Mesenchymal stem cell (in vitro differentiated cells and primary cell): Measurements from ENCODE around the gene SLCO1C1.

Experiments used
- DNase-seq: peaks from one replicate; pipeline ENCODE4 v3.0.0-alpha.2; 2013
- H2AFZ ChIP-seq: one replicate; pipeline ENCODE4 v1.6.1; 2013; ENCODE audit warnings: low read depth, mild to moderate bottlenecking, control low read depth, inconsistent platforms, low read length, moderate library complexity
- H2AK5ac ChIP-seq: 2 replicates; pipeline ENCODE4 v1.6.1; 2013; ENCODE audit warnings: low read length, moderate library complexity, mild to moderate bottlenecking, inconsistent platforms; ENCODE audit not compliant: severe bottlenecking
- H2BK120ac ChIP-seq: one replicate; pipeline ENCODE4 v1.6.1; 2013; ENCODE audit warnings: low read depth, mild to moderate bottlenecking, inconsistent platforms, low read length, moderate library complexity
- H2BK12ac ChIP-seq, 2 experiments: one replicate each; pipeline ENCODE4 v1.6.1; 2013; ENCODE audit warnings: inconsistent platforms in 2 of 2, low read length in 2 of 2, mild to moderate bottlenecking in 2 of 2, moderate library complexity in 2 of 2, control low read depth in 1 of 2
- H2BK15ac ChIP-seq: one replicate; pipeline ENCODE4 v1.6.1; 2013; ENCODE audit warnings: mild to moderate bottlenecking, low read depth, inconsistent platforms; ENCODE audit not compliant: poor library complexity, severe bottlenecking
- H2BK5ac ChIP-seq: 2 replicates; pipeline ENCODE4 v1.6.1; 2013; ENCODE audit warnings: low read depth, mild to moderate bottlenecking, low read length, control low read depth, inconsistent platforms; ENCODE audit not compliant: poor library complexity, severe bottlenecking
- H3K14ac ChIP-seq, 2 experiments: one replicate each; pipeline ENCODE4 v1.6.1; 2013; ENCODE audit warnings: inconsistent platforms in 2 of 2, low read length in 2 of 2, control low read depth in 1 of 2, mild to moderate bottlenecking in 1 of 2, moderate library complexity in 1 of 2
- H3K18ac ChIP-seq, 2 experiments: one replicate each; pipeline ENCODE4 v1.6.1; 2013; ENCODE audit warnings: inconsistent platforms in 2 of 2, low read length in 2 of 2, control low read depth in 1 of 2, low read depth in 1 of 2, mild to moderate bottlenecking in 1 of 2
- H3K23ac ChIP-seq, 2 experiments: one replicate each; pipeline ENCODE4 v1.6.1; 2013; ENCODE audit warnings: inconsistent platforms in 2 of 2, low read length in 2 of 2, mild to moderate bottlenecking in 2 of 2, moderate library complexity in 2 of 2, control low read depth in 1 of 2
- H3K27ac ChIP-seq: 2 replicates; pipeline ENCODE4 v1.5.1; 2013; ENCODE audit warnings: mild to moderate bottlenecking, moderate library complexity, low read length, control low read depth, inconsistent platforms; ENCODE audit not compliant: poor library complexity, severe bottlenecking
- H3K27me3 ChIP-seq, 2 experiments: 2 replicates each; pipeline versions ENCODE4 v1.6.1 to v1.7.0; 2013; ENCODE audit warnings: low read length in 2 of 2, mild to moderate bottlenecking in 2 of 2, moderate library complexity in 2 of 2, control low read depth in 1 of 2, inconsistent platforms in 1 of 2; ENCODE audit not compliant: control insufficient read depth in 1 of 2, insufficient read depth in 1 of 2
- H3K36me3 ChIP-seq, 2 experiments: 2 replicates each; pipeline versions ENCODE4 v1.6.1 to v1.7.0; 2013; ENCODE audit warnings: low read length in 2 of 2, control low read depth in 1 of 2, inconsistent platforms in 1 of 2, low read depth in 1 of 2, mild to moderate bottlenecking in 1 of 2; ENCODE audit not compliant: insufficient read depth in 2 of 2, control insufficient read depth in 1 of 2
- H3K4ac ChIP-seq, 2 experiments: one replicate each; pipeline ENCODE4 v1.6.1; 2013; ENCODE audit warnings: inconsistent platforms in 2 of 2, low read length in 2 of 2, mild to moderate bottlenecking in 2 of 2, moderate library complexity in 2 of 2, control low read depth in 1 of 2, low read depth in 1 of 2
- H3K4me1 ChIP-seq: 2 replicates; pipeline ENCODE4 v1.6.1; 2013; ENCODE audit warnings: low read depth, low read length, control low read depth; ENCODE audit not compliant: control insufficient read depth, insufficient read depth
- H3K4me2 ChIP-seq: 2 replicates; pipeline ENCODE4 v1.6.1; 2013; ENCODE audit warnings: low read length, mild to moderate bottlenecking, inconsistent platforms; ENCODE audit not compliant: poor library complexity, severe bottlenecking
- H3K4me3 ChIP-seq, 2 experiments: 2 replicates each; pipeline versions ENCODE4 v1.5.1 to v1.7.0; 2013; ENCODE audit warnings: low read length in 2 of 2, mild to moderate bottlenecking in 2 of 2, control low read depth in 1 of 2, low read depth in 1 of 2; ENCODE audit not compliant: insufficient read depth in 1 of 2
- H3K79me1 ChIP-seq: replicated peaks from 2 replicates; pipeline ENCODE4 v1.6.1; 2013; ENCODE audit warnings: mild to moderate bottlenecking, control low read depth, low read length, inconsistent platforms; ENCODE audit not compliant: poor library complexity, severe bottlenecking
- H3K9ac ChIP-seq: 2 replicates; pipeline ENCODE4 v1.7.0; 2013; ENCODE audit warnings: mild to moderate bottlenecking, low read length, moderate library complexity
- H3K9me3 ChIP-seq: 2 replicates; pipeline ENCODE4 v1.7.0; 2013; ENCODE audit warnings: mild to moderate bottlenecking, low read length; ENCODE audit not compliant: control insufficient read depth
- H4K8ac ChIP-seq: one replicate; pipeline ENCODE4 v1.6.1; 2013; ENCODE audit warnings: inconsistent platforms, mild to moderate bottlenecking, low read length, moderate library complexity
- H4K91ac ChIP-seq: one replicate; pipeline ENCODE4 v1.6.1; 2013; ENCODE audit warnings: mild to moderate bottlenecking, low read length, inconsistent platforms
- WGBS: methylation state at CpG from one replicate; pipeline ENCODE4 v1.1.7; 2013; ENCODE audit warnings: mixed read lengths; 5-methylcytosine and 5-hydroxymethylcytosine counted together

Gene SLCO1C1

DNA sequence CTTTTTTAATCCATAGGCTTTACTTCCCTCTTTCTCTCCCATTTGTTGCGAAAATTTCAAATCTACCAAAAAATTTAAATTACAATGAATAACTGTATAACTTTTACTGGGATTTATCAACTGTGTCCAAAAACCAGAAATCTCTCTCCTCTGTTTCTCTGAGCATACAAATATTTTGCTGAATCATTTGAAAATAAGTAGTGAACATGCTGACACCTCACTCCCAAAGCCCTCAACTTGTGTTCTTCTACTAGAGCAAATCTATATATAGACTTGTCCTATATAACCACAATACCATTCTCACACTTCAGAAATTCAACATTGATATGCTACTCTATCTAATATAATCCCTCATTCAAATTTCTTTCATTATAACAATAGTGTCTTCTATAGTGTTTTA, 53.1 kb downstream of the SLCO1C1 start:
- no CpG with 5 or more reads among the region's 1 CpG for WGBS
- Histone ChIP-seq H3K9ac (no peak overlapping the region), H3K14ac (no peak overlapping the region), H4K91ac (no peak overlapping the region), H3K27ac (no peak overlapping the region), H2BK5ac (no peak overlapping the region), H3K4me3 (no peak overlapping the region), H4K8ac (no peak overlapping the region), H3K79me1 (no peaks in the 10 kb centered on the region), H2AFZ (no peak overlapping the region), H3K4me1 (no peaks in the 10 kb centered on the region), H3K23ac (no peak overlapping the region), H2BK120ac (no peak overlapping the region), H3K27me3 (no peaks in the 10 kb centered on the region), H2BK12ac (no peak overlapping the region), H3K4me2 (no peak overlapping the region), H3K4ac (no peak overlapping the region), H3K36me3 (no peaks in the 10 kb centered on the region), H2AK5ac (no peak overlapping the region), H2BK15ac (no peak overlapping the region), H3K18ac (no peak overlapping the region), H3K9me3 (no peaks in the 10 kb centered on the region)
- no peak for DNase-seq

DNA sequence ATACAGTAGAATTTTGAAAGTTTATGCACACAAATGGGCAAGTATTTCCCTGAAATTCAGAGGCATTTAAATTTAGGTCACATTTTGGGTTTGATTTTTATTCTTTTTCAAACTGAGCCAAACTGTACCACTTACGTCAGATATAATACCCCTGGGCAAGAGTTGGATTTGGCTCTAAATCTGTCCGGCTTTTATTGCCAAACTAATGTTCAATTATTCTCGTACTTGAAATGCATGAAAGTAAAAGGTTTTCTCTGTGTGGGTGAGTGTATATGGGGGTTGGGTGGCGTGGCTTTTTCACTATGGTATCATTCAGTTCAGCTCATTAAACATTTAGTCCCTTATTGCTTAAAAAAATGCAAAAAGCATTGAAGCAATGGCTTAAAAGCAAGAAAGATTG, 55.9 kb downstream of the SLCO1C1 start:
- DNase-seq = no peak
- H3K36me3 ChIP-seq = no peaks in the 10 kb centered on the region
- no peak overlapping the region for H3K23ac ChIP-seq
- H2AFZ ChIP-seq = no peak overlapping the region
- no peak overlapping the region for H3K18ac ChIP-seq
- no peak overlapping the region for H3K14ac ChIP-seq
- H2BK5ac ChIP-seq = no peak overlapping the region
- no peak overlapping the region for H3K4me2 ChIP-seq
- no peak overlapping the region for H3K4ac ChIP-seq
- H4K91ac ChIP-seq = no peak overlapping the region
- no peaks in the 10 kb centered on the region for H3K4me1 ChIP-seq
- no peak overlapping the region for H3K4me3 ChIP-seq
- no peak overlapping the region for H2BK15ac ChIP-seq
- H3K79me1 ChIP-seq = no peaks in the 10 kb centered on the region
- H2AK5ac ChIP-seq = no peak overlapping the region
- H3K9me3 ChIP-seq = no peaks in the 10 kb centered on the region
- H2BK120ac ChIP-seq = no peak overlapping the region
- WGBS = 80% methylated on average over 2 of the region's 4 CpGs
- H2BK12ac ChIP-seq = no peak overlapping the region
- H3K27me3 ChIP-seq = no peaks in the 10 kb centered on the region
- H3K27ac ChIP-seq = no peak overlapping the region
- no peak overlapping the region for H3K9ac ChIP-seq
- H4K8ac ChIP-seq = no peak overlapping the region

DNA sequence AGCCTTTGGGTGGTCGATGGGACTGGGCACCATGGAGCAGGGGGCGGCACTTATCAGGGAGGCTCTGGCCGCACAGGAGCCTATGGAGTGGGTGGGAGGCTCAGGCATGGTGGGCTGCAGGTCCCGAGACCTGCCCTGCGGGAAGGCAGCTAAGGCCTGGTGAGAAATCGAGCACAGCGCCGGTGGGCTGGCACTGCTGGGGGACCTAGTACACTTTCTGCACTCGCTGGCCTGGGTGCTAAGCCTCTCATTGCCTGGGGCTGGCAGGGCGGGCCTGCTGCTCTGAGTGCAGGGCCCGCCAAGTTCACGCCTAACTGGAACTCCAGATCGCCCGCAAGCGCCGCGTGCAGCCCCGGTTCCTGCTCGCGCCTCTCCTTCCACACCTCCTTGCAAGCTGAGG, 82.3 kb downstream of the SLCO1C1 start:
- Histone ChIP-seq H3K18ac (no peak overlapping the region), H2BK15ac (no peak overlapping the region), H3K4me1 (no peaks in the 10 kb centered on the region), H3K14ac (no peak overlapping the region), H2BK5ac (no peak overlapping the region), H2AFZ (no peak overlapping the region), H4K91ac (no peak overlapping the region), H3K79me1 (no peaks in the 10 kb centered on the region), H3K4me2 (no peak overlapping the region), H3K36me3 (no peaks in the 10 kb centered on the region), H4K8ac (no peak overlapping the region), H3K27me3 (no peaks in the 10 kb centered on the region), H3K27ac (no peak overlapping the region), H3K9me3 (peaks cover 8% of the 10 kb centered on the region), H2BK12ac (no peak overlapping the region), H3K23ac (no peak overlapping the region), H3K9ac (no peak overlapping the region), H2AK5ac (no peak overlapping the region), H3K4ac (no peak overlapping the region), H3K4me3 (no peak overlapping the region), H2BK120ac (no peak overlapping the region)
- DNase-seq = no peak
- 79% methylated on average over 14 of the region's 20 CpGs for WGBS

DNA sequence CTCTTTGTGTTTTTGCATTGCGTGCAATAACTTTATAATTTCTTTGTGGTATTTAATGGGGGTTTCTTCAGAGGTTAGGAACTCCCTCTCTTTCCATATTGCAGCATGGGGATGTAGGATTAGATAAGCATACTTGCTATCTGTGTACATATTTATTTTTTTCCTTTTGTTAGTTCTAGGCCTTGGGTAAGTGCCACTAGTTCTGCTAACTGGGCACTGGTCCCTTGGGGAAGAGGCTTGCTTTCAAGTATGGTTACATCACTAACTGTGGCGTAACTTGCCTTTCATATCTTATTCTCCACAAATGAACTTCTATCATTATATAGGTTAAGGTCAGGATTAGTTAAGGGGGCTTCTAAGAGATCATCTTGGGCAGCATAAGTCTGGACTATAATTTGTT, 83.8 kb downstream of the SLCO1C1 start:
- Histone ChIP-seq H3K4me1 (no peaks in the 10 kb centered on the region), H2AFZ (no peak overlapping the region), H4K91ac (no peak overlapping the region), H4K8ac (no peak overlapping the region), H3K23ac (no peak overlapping the region), H3K27me3 (no peaks in the 10 kb centered on the region), H3K27ac (no peak overlapping the region), H2AK5ac (no peak overlapping the region), H3K4me2 (no peak overlapping the region), H3K36me3 (no peaks in the 10 kb centered on the region), H3K9me3 (peaks cover 8% of the 10 kb centered on the region), H3K4ac (no peak overlapping the region), H3K18ac (no peak overlapping the region), H2BK12ac (no peak overlapping the region), H2BK120ac (no peak overlapping the region), H3K14ac (no peak overlapping the region), H3K4me3 (no peak overlapping the region), H3K79me1 (no peaks in the 10 kb centered on the region), H2BK15ac (no peak overlapping the region), H2BK5ac (no peak overlapping the region), H3K9ac (no peak overlapping the region)
- no peak for DNase-seq
- 45% methylated on average over 1 of the region's 2 CpGs for WGBS
